ENCODE data around the gene DUSP1. TPM values are rescaled to one million over a fixed set of nuclear protein-coding genes. Genes with fewer than 3 reads are reported as not detected.

Gene DUSP1
- total RNA-seq, 4 donors from 2014 or later: 613 to 1,025 (median 690) TPM

- intact Hi-C loops (cut with DNase I): no loop called here
- H3K4me3 ChIP-seq (replicated peaks in 1 of 3): no peak overlapping the region
- no peaks in the 10 kb centered on the region for H3K9me3 ChIP-seq
- H3K36me3 ChIP-seq: no peaks in the 10 kb centered on the region
- H3K4me1 ChIP-seq: peaks cover 4 to 47% of the 10 kb centered on the region in 2 donors
- H3K27me3 ChIP-seq: no peaks in the 10 kb centered on the region
- WGBS, 2 donors: 96 to 98% methylated on average over 6 of the region's 6 CpGs
- DNase-seq: no peak
- no peak overlapping the region for H3K27ac ChIP-seq
- TF ChIP-seq POLR2A (IDR thresholded peaks at IDR 0.05): no peak
- TF ChIP-seq CTCF (IDR thresholded peaks at IDR 0.05): no peak
These were observed 40.8 kb downstream of the DUSP1 start for GRCh38 chr5:172730222-172730621.

- TF ChIP-seq CTCF (IDR thresholded peaks at IDR 0.05) (no peak), POLR2A (IDR thresholded peaks at IDR 0.05) (no peak)
- no peaks in the 10 kb centered on the region for H3K9me3 ChIP-seq
- WGBS, 2 donors: 90 to 96% methylated on average over 10 to 11 of the region's 13 CpGs
- no peaks in the 10 kb centered on the region for H3K36me3 ChIP-seq
- no peaks in the 10 kb centered on the region for H3K27me3 ChIP-seq
- no peak overlapping the region for H3K27ac ChIP-seq
- intact Hi-C loops (cut with DNase I): loop anchor here (5.0 kb wide), 1 partner anchor 33 kb away; no protein-coding TSS in a partner anchor
- DNase-seq: no peak
- no peak overlapping the region for H3K4me3 ChIP-seq (replicated peaks in 1 of 3)
- peaks cover 4 to 47% of the 10 kb centered on the region in 2 donors for H3K4me1 ChIP-seq
These were observed 41.4 kb downstream of the DUSP1 start for GRCh38 chr5:172729588-172729987.

- H3K27ac ChIP-seq: no peak overlapping the region
- WGBS, 2 donors: 86 to 91% methylated on average over 10 of the region's 10 CpGs
- DNase-seq: no peak
- TF ChIP-seq POLR2A (IDR thresholded peaks at IDR 0.05): no peak
- TF ChIP-seq CTCF (IDR thresholded peaks at IDR 0.05): no peak
- no peaks in the 10 kb centered on the region for H3K9me3 ChIP-seq
- peaks cover 4 to 40% of the 10 kb centered on the region in 2 donors for H3K4me1 ChIP-seq
- no peaks in the 10 kb centered on the region for H3K36me3 ChIP-seq
- H3K4me3 ChIP-seq (replicated peaks in 1 of 3): no peak overlapping the region
- intact Hi-C loops (cut with DNase I): loop anchor here (5.0 kb wide), 1 partner anchor 34 kb away; no protein-coding TSS in a partner anchor
- no peaks in the 10 kb centered on the region for H3K27me3 ChIP-seq
These were observed 42.3 kb downstream of the DUSP1 start for GRCh38 chr5:172728481-172729241.

GRCh38 chr5:172727551-172727950 is 43.4 kb downstream of the DUSP1 start:
- DNase-seq: peak; percentile 72 to 78
- intact Hi-C loops (cut with DNase I): loop anchor here (5.0 kb wide), 1 partner anchor 35 kb away; no protein-coding TSS in a partner anchor
- 36 to 55% methylated on average over 7 of the region's 7 CpGs for WGBS, 2 donors
- Histone ChIP-seq H3K9me3 (no peaks in the 10 kb centered on the region), H3K4me1 (peaks cover 2 to 33% of the 10 kb centered on the region in 2 donors), H3K27ac (peak overlapping the region in 1 of 3 donors; percentile 12), H3K36me3 (no peaks in the 10 kb centered on the region), H3K27me3 (no peaks in the 10 kb centered on the region), H3K4me3 (replicated peaks in 1 of 3) (no peak overlapping the region)
- TF ChIP-seq POLR2A (IDR thresholded peaks at IDR 0.05): no peak
- no peak for TF ChIP-seq CTCF (IDR thresholded peaks at IDR 0.05)

GRCh38 chr5:172726966-172727365 is 44.0 kb downstream of the DUSP1 start:
- TF ChIP-seq CTCF (IDR thresholded peaks at IDR 0.05) (no peak), POLR2A (IDR thresholded peaks at IDR 0.05) (no peak)
- Histone ChIP-seq H3K36me3 (no peaks in the 10 kb centered on the region), H3K4me3 (replicated peaks in 1 of 3) (no peak overlapping the region), H3K4me1 (peaks cover 8 to 33% of the 10 kb centered on the region in 2 donors), H3K27me3 (no peaks in the 10 kb centered on the region), H3K9me3 (no peaks in the 10 kb centered on the region), H3K27ac (peak overlapping the region in 1 of 3 donors; percentile 12)
- WGBS, 2 donors: 95 to 98% methylated on average over 6 to 11 of the region's 11 CpGs
- no peak for DNase-seq
- intact Hi-C loops (cut with DNase I): loop anchor here (5.0 kb wide), 1 partner anchor 35 kb away; no protein-coding TSS in a partner anchor

Measured in thyroid gland (tissue), 4 donors.